ENCODE measurements around the gene MED15. TPM values are rescaled to one million over a fixed set of nuclear protein-coding genes. Genes with fewer than 3 reads are reported as not detected.
A peak's percentile ranks its signal among the peaks of the same experiment; 100 is the strongest.

Gene MED15
- total RNA-seq, 2 experiments from 2014 or later: 94.7 to 108 TPM

GRCh38 chr22:20519558-20519957 is 12.1 kb downstream of the MED15 start:
- DNase-seq: no peak
- Mint-ChIP-seq H3K4me3 (no peak overlapping the region), H3K4me1 (ENCODE audit: low read depth) (peaks cover 82% of the 10 kb centered on the region), H3K27ac (no peak overlapping the region), H3K9me3 (no peaks in the 10 kb centered on the region), H3K36me3 (ENCODE audit: low read depth) (peaks cover 29% of the 10 kb centered on the region), H3K27me3 (ENCODE audit: low read depth) (no peaks in the 10 kb centered on the region)
- CTCF ChIA-PET: no interaction called here
- intact Hi-C loops (cut with micrococcal nuclease): no loop called here

GRCh38 chr22:20520093-20520511 is 12.7 kb downstream of the MED15 start:
- CTCF ChIA-PET: no interaction called here
- peak overlapping the region; percentile 20 for H3K27ac Mint-ChIP-seq
- intact Hi-C loops (cut with micrococcal nuclease): no loop called here
- H3K36me3 Mint-ChIP-seq (ENCODE audit: low read depth): peaks cover 29% of the 10 kb centered on the region
- DNase-seq: peak; percentile 42
- no peak overlapping the region for H3K4me3 Mint-ChIP-seq
- no peaks in the 10 kb centered on the region for H3K9me3 Mint-ChIP-seq
- H3K27me3 Mint-ChIP-seq (ENCODE audit: low read depth): no peaks in the 10 kb centered on the region
- peaks cover 81% of the 10 kb centered on the region for H3K4me1 Mint-ChIP-seq (ENCODE audit: low read depth)

GRCh38 chr22:20522134-20523004 is 15.0 kb downstream of the MED15 start:
- DNase-seq: no peak
- peaks cover 35% of the 10 kb centered on the region for H3K36me3 Mint-ChIP-seq (ENCODE audit: low read depth)
- H3K4me1 Mint-ChIP-seq (ENCODE audit: low read depth): peaks cover 78% of the 10 kb centered on the region
- no peaks in the 10 kb centered on the region for H3K9me3 Mint-ChIP-seq
- intact Hi-C loops (cut with micrococcal nuclease): loop anchor here (1.0 kb wide), 1 partner anchor 29 kb away; no protein-coding TSS in a partner anchor
- H3K4me3 Mint-ChIP-seq: no peak overlapping the region
- CTCF ChIA-PET: interaction anchor here (2.0 kb wide), 1 partner anchor 43 kb away, joined by 5 read pairs; no protein-coding TSS in a partner anchor
- H3K27me3 Mint-ChIP-seq (ENCODE audit: low read depth): no peaks in the 10 kb centered on the region
- no peak overlapping the region for H3K27ac Mint-ChIP-seq

GRCh38 chr22:20523086-20523983 is 15.9 kb downstream of the MED15 start:
- no peak overlapping the region for H3K4me3 Mint-ChIP-seq
- peaks cover 78% of the 10 kb centered on the region for H3K4me1 Mint-ChIP-seq (ENCODE audit: low read depth)
- H3K9me3 Mint-ChIP-seq: no peaks in the 10 kb centered on the region

GRCh38 chr22:20524004-20524481 is 16.6 kb downstream of the MED15 start:
- peaks cover 73% of the 10 kb centered on the region for H3K4me1 Mint-ChIP-seq (ENCODE audit: low read depth)

More at GRCh38 chr22:20523086-20523983, 15.9 kb downstream of the MED15 start:
- peaks cover 36% of the 10 kb centered on the region for H3K36me3 Mint-ChIP-seq (ENCODE audit: low read depth)
- H3K27ac Mint-ChIP-seq: peak overlapping the region; percentile 20
- no peaks in the 10 kb centered on the region for H3K27me3 Mint-ChIP-seq (ENCODE audit: low read depth)
- intact Hi-C loops (cut with micrococcal nuclease): loop anchor here (1.0 kb wide), 1 partner anchor 28 kb away; no protein-coding TSS in a partner anchor
- CTCF ChIA-PET: interaction anchor here (0.6 to 2.0 kb wide), 2 partner anchors 41 to 42 kb away, joined by 3 to 5 read pairs; no protein-coding TSS in a partner anchor
- DNase-seq: peak; percentile 38

GRCh38 chr22:20525048-20525447 is 17.6 kb downstream of the MED15 start:
- Mint-ChIP-seq H3K4me3 (no peak overlapping the region), H3K4me1 (ENCODE audit: low read depth) (peaks cover 66% of the 10 kb centered on the region), H3K27me3 (ENCODE audit: low read depth) (no peaks in the 10 kb centered on the region), H3K27ac (no peak overlapping the region), H3K9me3 (no peaks in the 10 kb centered on the region), H3K36me3 (ENCODE audit: low read depth) (peaks cover 32% of the 10 kb centered on the region)
- intact Hi-C loops (cut with micrococcal nuclease): no loop called here
- DNase-seq: no peak
- CTCF ChIA-PET: interaction anchor here (0.6 to 1.4 kb wide), 3 partner anchors 25 to 126 kb away, joined by 3 to 5 read pairs (median 4); no protein-coding TSS in a partner anchor

More at GRCh38 chr22:20524004-20524481, 16.6 kb downstream of the MED15 start:
- Mint-ChIP-seq H3K27me3 (ENCODE audit: low read depth) (no peaks in the 10 kb centered on the region), H3K9me3 (no peaks in the 10 kb centered on the region), H3K4me3 (no peak overlapping the region), H3K36me3 (ENCODE audit: low read depth) (peaks cover 33% of the 10 kb centered on the region), H3K27ac (peak overlapping the region; percentile 63)
- CTCF ChIA-PET: interaction anchor here (2.0 kb wide), 1 partner anchor 41 kb away, joined by 5 read pairs; no protein-coding TSS in a partner anchor
- DNase-seq: peak; percentile 55
- intact Hi-C loops (cut with micrococcal nuclease): loop anchor here (1.0 kb wide), 1 partner anchor 15 kb away; no protein-coding TSS in a partner anchor

GRCh38 chr22:20526305-20526627 is 18.9 kb downstream of the MED15 start:
- Mint-ChIP-seq H3K4me1 (ENCODE audit: low read depth) (peaks cover 68% of the 10 kb centered on the region), H3K4me3 (no peak overlapping the region), H3K36me3 (ENCODE audit: low read depth) (peaks cover 26% of the 10 kb centered on the region)

GRCh38 chr22:20526628-20527355 is 19.4 kb downstream of the MED15 start:
- CTCF ChIA-PET: interaction anchor here (0.6 to 0.8 kb wide), 2 partner anchors 18 to 257 kb away, joined by 3 read pairs; no protein-coding TSS in a partner anchor
- no peak for DNase-seq
- no peak overlapping the region for H3K4me3 Mint-ChIP-seq
- peaks cover 26% of the 10 kb centered on the region for H3K36me3 Mint-ChIP-seq (ENCODE audit: low read depth)
- intact Hi-C loops (cut with micrococcal nuclease): no loop called here
- H3K9me3 Mint-ChIP-seq: no peaks in the 10 kb centered on the region
- peak overlapping the region; percentile 4 for H3K27ac Mint-ChIP-seq
- peaks cover 72% of the 10 kb centered on the region for H3K4me1 Mint-ChIP-seq (ENCODE audit: low read depth)
- no peaks in the 10 kb centered on the region for H3K27me3 Mint-ChIP-seq (ENCODE audit: low read depth)

More at GRCh38 chr22:20526305-20526627, 18.9 kb downstream of the MED15 start:
- Mint-ChIP-seq H3K9me3 (no peaks in the 10 kb centered on the region), H3K27ac (no peak overlapping the region), H3K27me3 (ENCODE audit: low read depth) (no peaks in the 10 kb centered on the region)
- CTCF ChIA-PET: interaction anchor here (0.6 to 1.4 kb wide), 4 partner anchors 23 to 258 kb away, joined by 3 to 5 read pairs (median 4); no protein-coding TSS in a partner anchor
- intact Hi-C loops (cut with micrococcal nuclease): no loop called here
- no peak for DNase-seq

- no peak for DNase-seq
- H3K9me3 Mint-ChIP-seq: no peaks in the 10 kb centered on the region
- CTCF ChIA-PET: no interaction called here
- no peak overlapping the region for H3K27ac Mint-ChIP-seq
- H3K4me3 Mint-ChIP-seq: no peak overlapping the region
- peaks cover 69% of the 10 kb centered on the region for H3K4me1 Mint-ChIP-seq (ENCODE audit: low read depth)
- intact Hi-C loops (cut with micrococcal nuclease): no loop called here
- H3K27me3 Mint-ChIP-seq (ENCODE audit: low read depth): no peaks in the 10 kb centered on the region
- H3K36me3 Mint-ChIP-seq (ENCODE audit: low read depth): peaks cover 17% of the 10 kb centered on the region
These were observed 21.1 kb downstream of the MED15 start for GRCh38 chr22:20528405-20528978.

GRCh38 chr22:20530368-20531153 is 23.2 kb downstream of the MED15 start:
- H3K4me1 Mint-ChIP-seq (ENCODE audit: low read depth): peaks cover 70% of the 10 kb centered on the region
- intact Hi-C loops (cut with micrococcal nuclease): no loop called here

GRCh38 chr22:20531154-20531403 is 23.7 kb downstream of the MED15 start:
- Mint-ChIP-seq H3K27me3 (ENCODE audit: low read depth) (no peaks in the 10 kb centered on the region), H3K36me3 (ENCODE audit: low read depth) (peaks cover 17% of the 10 kb centered on the region), H3K4me1 (ENCODE audit: low read depth) (peaks cover 70% of the 10 kb centered on the region), H3K9me3 (no peaks in the 10 kb centered on the region), H3K27ac (no peak overlapping the region), H3K4me3 (no peak overlapping the region)
- CTCF ChIA-PET: no interaction called here
- intact Hi-C loops (cut with micrococcal nuclease): no loop called here
- DNase-seq: no peak

More at GRCh38 chr22:20530368-20531153, 23.2 kb downstream of the MED15 start:
- Mint-ChIP-seq H3K36me3 (ENCODE audit: low read depth) (peaks cover 17% of the 10 kb centered on the region), H3K4me3 (no peak overlapping the region), H3K27me3 (ENCODE audit: low read depth) (no peaks in the 10 kb centered on the region), H3K9me3 (no peaks in the 10 kb centered on the region), H3K27ac (no peak overlapping the region)
- CTCF ChIA-PET: no interaction called here
- DNase-seq: no peak
